Breast epithelium (tissue), 4 donors: ENCODE measurements around the gene ATP4B. TPM values are rescaled to one million over a fixed set of nuclear protein-coding genes. Genes with fewer than 3 reads are reported as not detected.

ENCODE experiments used
- DNase-seq, 2 donors: peaks; one replicate each; pipeline ENCODE4 v3.0.0-alpha.2; 2019; ENCODE audit warnings: low spot score in 2 of 2
- H3K27ac ChIP-seq, 2 donors: fragments of 200-600 bp; sonication (generic) in 1 of 2; one replicate each; pipeline ENCODE4 v1.5.1; 2016 to 2019; ENCODE audit warnings: mild to moderate bottlenecking in 1 of 2
- H3K27me3 ChIP-seq, 2 donors: fragments of 200-600 bp; sonication (generic) in 1 of 2; one replicate each; pipeline versions ENCODE4 v1.5.1 to v1.6.0; 2017 to 2019; ENCODE audit warnings: control low read depth in 1 of 2, mild to moderate bottlenecking in 1 of 2
- H3K36me3 ChIP-seq: fragments of 200-600 bp; one replicate; pipeline ENCODE4 v1.5.1; 2019
- H3K4me1 ChIP-seq, 2 donors: fragments of 200-600 bp; sonication (generic); one replicate each; pipeline ENCODE4 v1.5.1; 2016 to 2019; ENCODE audit warnings: control low read depth in 1 of 2
- H3K4me3 ChIP-seq, 3 donors: fragments of 200-600 bp; sonication (generic); 1 replicate in 2 of 3; 2 replicates in 1 of 3; pipeline ENCODE4 v1.5.1; 2016 to 2019; ENCODE audit warnings: mild to moderate bottlenecking in 3 of 3, moderate library complexity in 2 of 3
- H3K9me3 ChIP-seq, 2 donors: fragments of 200-600 bp; sonication (generic) in 1 of 2; one replicate each; pipeline ENCODE4 v1.5.1; 2016 to 2019; ENCODE audit warnings: control low read depth in 1 of 2
- POLR2A ChIP-seq: fragments of 450-650 bp; IDR thresholded peaks from one replicate; pipeline ENCODE4 v1.6.1; 2016; ENCODE audit warnings: antibody characterized with exemption, mild to moderate bottlenecking, moderate library complexity
- POLR2AphosphoS5 ChIP-seq, 3 donors: sonication (generic); formaldehyde crosslinking; IDR thresholded peaks; one replicate each; pipeline ENCODE4 v1.6.1; 2017; ENCODE audit warnings: antibody characterized with exemption in 3 of 3
- intact Hi-C: fragments of 100-400 bp; cut with DNase I; formaldehyde crosslinking; loops from one replicate; pipeline ENCODE4 v1.15.1; 2023; ENCODE audit warnings: low total_unique reads
- total RNA-seq, 3 donors: library from RNA; depleted of rRNA; stranded (reverse); fragments of >200 nt; gene quantifications; one replicate each; pipeline ENCODE4 v1.1.0, GENCODE V29; 2016
- TF ChIP-seq, protein P1 (sequence below), 3 donors: fragments of 450-650 bp; IDR thresholded peaks; one replicate each; pipeline ENCODE4 v1.5.1; 2016 to 2017; ENCODE audit warnings: antibody characterized with exemption in 3 of 3, mild to moderate bottlenecking in 3 of 3, moderate library complexity in 3 of 3

Gene ATP4B
- total RNA-seq, 3 donors from 2014 or later: not detected

DNA sequence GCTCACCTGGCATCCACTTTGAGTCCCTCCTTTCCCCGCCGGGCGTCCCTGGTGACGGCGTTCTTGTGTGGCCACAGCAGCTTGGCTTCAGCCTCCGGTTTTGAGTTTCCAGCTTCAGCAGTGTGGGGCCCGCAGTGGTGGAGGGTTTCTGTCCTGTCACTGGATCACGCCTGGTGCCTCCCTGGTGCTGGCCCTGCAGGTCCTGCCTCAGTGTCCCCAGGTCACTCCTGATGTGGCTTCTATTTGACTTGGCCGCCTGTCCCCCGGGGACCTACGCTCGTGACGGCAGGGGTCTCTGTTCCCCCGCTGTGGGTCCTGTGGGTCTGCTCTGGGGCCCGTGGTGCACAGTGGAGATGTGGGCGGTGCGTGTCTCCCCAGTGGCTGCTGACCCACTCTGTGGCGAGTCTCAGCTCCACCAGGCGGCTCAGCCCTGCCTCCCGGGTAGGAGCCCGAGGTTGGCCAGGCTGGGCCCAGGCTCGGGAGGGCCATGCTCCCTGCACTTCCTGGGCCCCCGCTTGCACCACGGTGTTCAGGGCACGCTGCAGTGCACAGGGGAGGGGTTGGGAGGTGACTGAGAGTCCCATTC is 1.9 kb downstream of the ATP4B start:
- peak in 1 of 2 donors; percentile 35 for DNase-seq
- H3K27ac ChIP-seq: no peak overlapping the region
- H3K36me3 ChIP-seq: no peaks in the 10 kb centered on the region
- no peaks in the 10 kb centered on the region for H3K4me1 ChIP-seq
- H3K9me3 ChIP-seq: peaks cover 0 to 4% of the 10 kb centered on the region in 2 donors
- H3K4me3 ChIP-seq: no peak overlapping the region
- intact Hi-C loops: no loop called here
- no peaks in the 10 kb centered on the region for H3K27me3 ChIP-seq
- TF ChIP-seq, protein P1, sequence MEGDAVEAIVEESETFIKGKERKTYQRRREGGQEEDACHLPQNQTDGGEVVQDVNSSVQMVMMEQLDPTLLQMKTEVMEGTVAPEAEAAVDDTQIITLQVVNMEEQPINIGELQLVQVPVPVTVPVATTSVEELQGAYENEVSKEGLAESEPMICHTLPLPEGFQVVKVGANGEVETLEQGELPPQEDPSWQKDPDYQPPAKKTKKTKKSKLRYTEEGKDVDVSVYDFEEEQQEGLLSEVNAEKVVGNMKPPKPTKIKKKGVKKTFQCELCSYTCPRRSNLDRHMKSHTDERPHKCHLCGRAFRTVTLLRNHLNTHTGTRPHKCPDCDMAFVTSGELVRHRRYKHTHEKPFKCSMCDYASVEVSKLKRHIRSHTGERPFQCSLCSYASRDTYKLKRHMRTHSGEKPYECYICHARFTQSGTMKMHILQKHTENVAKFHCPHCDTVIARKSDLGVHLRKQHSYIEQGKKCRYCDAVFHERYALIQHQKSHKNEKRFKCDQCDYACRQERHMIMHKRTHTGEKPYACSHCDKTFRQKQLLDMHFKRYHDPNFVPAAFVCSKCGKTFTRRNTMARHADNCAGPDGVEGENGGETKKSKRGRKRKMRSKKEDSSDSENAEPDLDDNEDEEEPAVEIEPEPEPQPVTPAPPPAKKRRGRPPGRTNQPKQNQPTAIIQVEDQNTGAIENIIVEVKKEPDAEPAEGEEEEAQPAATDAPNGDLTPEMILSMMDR (IDR thresholded peaks at IDR 0.05): no peak
- TF ChIP-seq POLR2AphosphoS5 (IDR thresholded peaks at IDR 0.05) (no peak), POLR2A (no peak)

DNA sequence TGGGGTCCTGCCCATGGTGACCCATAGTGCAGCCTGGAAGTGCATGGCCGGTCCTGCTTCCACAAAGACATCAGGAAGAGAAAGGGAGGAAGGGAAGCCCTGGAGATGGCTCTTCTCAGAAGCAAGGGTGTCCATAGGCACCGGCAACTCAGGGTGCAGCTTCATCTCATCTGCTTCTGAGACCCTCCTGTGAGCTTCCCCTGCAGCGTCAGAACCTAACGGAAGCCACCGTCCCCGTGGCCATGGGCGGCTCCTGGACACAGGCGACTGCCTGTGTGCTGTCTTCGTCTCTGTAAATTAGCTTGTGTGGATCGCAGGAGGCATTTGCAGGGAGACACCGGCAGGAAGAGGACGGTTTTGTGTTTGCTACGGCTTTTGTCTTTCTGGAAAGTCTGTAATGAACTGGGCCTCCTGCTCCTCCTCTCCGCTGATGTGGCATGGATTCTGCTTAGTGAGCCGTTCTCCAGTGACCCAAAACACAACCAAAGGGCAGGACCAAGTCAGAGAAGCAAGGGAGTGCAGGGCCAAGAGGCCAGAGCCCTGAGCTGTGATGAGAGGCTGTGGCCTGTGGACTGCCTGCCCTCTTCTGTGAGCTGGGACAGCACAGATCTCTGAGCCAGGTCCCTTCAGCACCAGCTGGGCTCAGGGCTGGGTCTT is 2.5 kb downstream of the ATP4B start:
- TF ChIP-seq, protein P1 (IDR thresholded peaks at IDR 0.05): no peak
- TF ChIP-seq POLR2A: no peak
- TF ChIP-seq POLR2AphosphoS5 (IDR thresholded peaks at IDR 0.05): no peak
- no peaks in the 10 kb centered on the region for H3K27me3 ChIP-seq
- H3K9me3 ChIP-seq: no peaks in the 10 kb centered on the region
- no peaks in the 10 kb centered on the region for H3K36me3 ChIP-seq
- peak in 1 of 2 donors; percentile 7 for DNase-seq
- no peak overlapping the region for H3K27ac ChIP-seq
- H3K4me1 ChIP-seq: no peaks in the 10 kb centered on the region
- intact Hi-C loops: no loop called here
- H3K4me3 ChIP-seq: no peak overlapping the region

DNA sequence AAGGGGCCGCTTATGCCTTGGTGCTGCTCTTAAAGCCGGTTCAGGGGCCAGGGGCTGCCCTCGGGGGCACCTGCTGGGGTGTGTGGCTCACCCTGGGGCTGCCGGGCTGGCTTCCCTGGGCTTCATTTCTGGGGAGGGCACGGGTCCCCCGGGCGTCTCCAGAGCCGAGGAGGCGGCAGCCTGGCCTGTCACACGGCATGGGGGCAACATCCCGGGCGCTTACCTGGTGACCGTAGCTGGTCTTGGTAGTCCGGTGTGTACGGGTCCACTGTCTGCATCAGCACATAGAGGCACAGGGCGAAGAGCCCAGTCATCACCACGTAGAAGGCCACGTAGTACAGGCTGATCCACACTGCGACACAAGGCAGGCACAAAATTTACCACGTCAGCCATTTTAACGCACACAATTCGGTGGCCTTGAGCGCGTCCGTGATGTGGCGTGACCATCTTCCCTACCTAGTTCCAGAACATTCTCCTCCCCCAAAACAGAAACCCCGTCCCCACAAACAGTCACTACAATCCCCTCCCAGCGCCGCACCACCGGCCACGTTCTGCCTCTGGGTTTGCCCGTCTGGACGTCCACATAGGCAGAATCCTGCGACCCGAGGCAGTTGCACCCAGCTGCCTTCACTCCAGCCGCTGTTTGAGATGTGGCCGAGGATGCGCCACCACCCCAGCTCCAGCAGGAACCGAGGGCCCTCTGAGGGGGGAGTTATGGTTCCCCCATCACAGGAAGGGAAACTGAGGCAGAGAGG is 3.2 kb downstream of the ATP4B start:
- H3K27me3 ChIP-seq: no peaks in the 10 kb centered on the region
- H3K36me3 ChIP-seq: no peaks in the 10 kb centered on the region
- peak in 1 of 2 donors; percentile 39 for DNase-seq
- no peak for TF ChIP-seq POLR2A
- TF ChIP-seq POLR2AphosphoS5 (IDR thresholded peaks at IDR 0.05): no peak
- TF ChIP-seq, protein P1 (IDR thresholded peaks at IDR 0.05): no peak
- no peak overlapping the region for H3K27ac ChIP-seq
- intact Hi-C loops: no loop called here
- no peaks in the 10 kb centered on the region for H3K4me1 ChIP-seq
- no peaks in the 10 kb centered on the region for H3K9me3 ChIP-seq
- no peak overlapping the region for H3K4me3 ChIP-seq

DNA sequence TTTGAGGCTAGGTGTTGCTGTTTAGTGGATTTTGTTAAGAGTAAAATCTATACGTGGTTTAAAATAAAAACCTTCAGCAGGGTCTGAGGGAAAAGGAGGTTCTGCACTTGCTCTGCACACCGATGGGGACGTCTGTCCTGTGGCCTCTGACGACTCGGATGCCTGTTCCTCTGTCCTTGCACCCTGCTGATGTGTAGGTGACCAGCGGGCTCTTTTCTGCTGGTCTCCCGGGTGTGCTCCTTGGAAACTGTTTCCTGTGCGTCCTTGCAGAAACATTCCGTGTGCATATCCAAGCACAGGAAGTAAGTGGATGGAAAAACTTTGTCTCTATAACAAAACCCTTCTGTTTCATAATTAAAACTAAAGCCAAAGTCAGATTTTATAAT is 3.8 kb downstream of the ATP4B start:
- H3K4me1 ChIP-seq: no peaks in the 10 kb centered on the region
- no peaks in the 10 kb centered on the region for H3K9me3 ChIP-seq
- no peak for DNase-seq
- no peaks in the 10 kb centered on the region for H3K36me3 ChIP-seq
- no peaks in the 10 kb centered on the region for H3K27me3 ChIP-seq
- no peak overlapping the region for H3K4me3 ChIP-seq
- intact Hi-C loops: no loop called here
- TF ChIP-seq, protein P1 (IDR thresholded peaks at IDR 0.05): no peak
- no peak for TF ChIP-seq POLR2AphosphoS5 (IDR thresholded peaks at IDR 0.05)
- no peak overlapping the region for H3K27ac ChIP-seq
